Esophagus squamous epithelium (tissue), 5 donors: ENCODE data around the gene CABLES1. TPM values are rescaled to one million over a fixed set of nuclear protein-coding genes. Genes with fewer than 3 reads are reported as not detected.
"Not testable (repeated sequence)": the region's sequence is repeated elsewhere in the genome, so short reads cannot be mapped to it uniquely, and the experiment has no call there.

Experiments used
- DNase-seq: peaks from one replicate; lab custom pipeline; 2025; lab: John Stamatoyannopoulos, UW
- H3K27ac ChIP-seq, 4 donors: fragments of 200-600 bp; sonication (generic); one replicate each; pipeline ENCODE4 v1.5.1; 2016 to 2019; ENCODE audit warnings: mild to moderate bottlenecking in 1 of 4
- H3K27me3 ChIP-seq, 4 donors: fragments of 200-600 bp; sonication (generic); 1 replicate in 3 of 4; 2 replicates in 1 of 4; pipeline versions ENCODE4 v1.5.1 to v1.6.0; 2017 to 2021; ENCODE audit warnings: antibody characterized with exemption in 1 of 4
- H3K36me3 ChIP-seq, 3 donors: fragments of 200-600 bp; sonication (generic); one replicate each; pipeline ENCODE4 v1.5.1; 2016 to 2019
- H3K4me1 ChIP-seq, 3 donors: fragments of 200-600 bp; sonication (generic); one replicate each; pipeline ENCODE4 v1.5.1; 2017 to 2019
- H3K4me3 ChIP-seq, 4 donors: fragments of 200-600 bp; sonication (generic); 1 replicate in 3 of 4; 2 replicates in 1 of 4; pipeline ENCODE4 v1.5.1; 2016 to 2019; ENCODE audit warnings: mild to moderate bottlenecking in 2 of 4, moderate library complexity in 1 of 4
- H3K9me3 ChIP-seq, 3 donors: fragments of 200-600 bp; sonication (generic); one replicate each; pipeline ENCODE4 v1.5.1; 2016 to 2019
- CTCF ChIP-seq, 6 experiments: fragments of 450-650 bp in 4 of 6; fragments of 200-600 bp in 2 of 6; sonication (generic) in 2 of 6; IDR thresholded peaks; one replicate each; pipeline ENCODE4 v1.5.1; 2016 to 2019; ENCODE audit warnings: antibody characterized with exemption in 6 of 6, mild to moderate bottlenecking in 4 of 6, moderate library complexity in 4 of 6
- POLR2A ChIP-seq, 4 donors: fragments of 450-650 bp; IDR thresholded peaks; one replicate each; pipeline ENCODE4 v1.6.1; 2017; ENCODE audit warnings: antibody characterized with exemption in 4 of 4, mild to moderate bottlenecking in 4 of 4, moderate library complexity in 3 of 4
- WGBS, 2 donors: methylation state at CpG; one replicate each; pipeline ENCODE4 v1.1.5; 2018; 5-methylcytosine and 5-hydroxymethylcytosine counted together
- intact Hi-C: fragments of 100-400 bp; cut with DNase I; formaldehyde crosslinking; loops from one replicate; pipeline ENCODE4 v1.15.0; 2022
- total RNA-seq, 4 donors: library from RNA; depleted of rRNA; stranded (reverse); fragments of >200 nt; gene quantifications; one replicate each; pipeline ENCODE4 v1.1.0, GENCODE V29; 2016
- donor health status: DM: yes; HTN: yes; CAD: no.

Gene CABLES1
- total RNA-seq, 4 donors from 2014 or later = 4.4 to 9.9 (median 8.5) TPM

- WGBS, 2 donors = 27 to 33% methylated on average over 6 of the region's 6 CpGs
- Histone ChIP-seq H3K36me3 (no peaks in the 10 kb centered on the region), H3K4me3 (no peak overlapping the region), H3K27ac (peak overlapping the region in 2 of 4 donors; percentile 7 to 14), H3K4me1 (peaks cover 0 to 43% (median 8%) of the 10 kb centered on the region in 3 donors), H3K27me3 (no peaks in the 10 kb centered on the region), H3K9me3 (no peaks in the 10 kb centered on the region)
- intact Hi-C loops = no loop called here
- no peak for DNase-seq
- TF ChIP-seq POLR2A (IDR thresholded peaks at IDR 0.05) (no peak), CTCF (IDR thresholded peaks at IDR 0.05) (no peak)
These were observed 28.7 kb upstream of the CABLES1 start for GRCh38 chr18:23106575-23106974.

GRCh38 chr18:23107718-23108117 lies 27.6 kb upstream of the CABLES1 start:
- H3K36me3 ChIP-seq = no peaks in the 10 kb centered on the region
- no peak overlapping the region for H3K4me3 ChIP-seq
- peaks cover 0 to 43% (median 8%) of the 10 kb centered on the region in 3 donors for H3K4me1 ChIP-seq
- intact Hi-C loops = no loop called here
- H3K27me3 ChIP-seq = no peaks in the 10 kb centered on the region
- TF ChIP-seq POLR2A (IDR thresholded peaks at IDR 0.05) (no peak), CTCF (IDR thresholded peaks at IDR 0.05) (no peak)
- no peak overlapping the region for H3K27ac ChIP-seq
- WGBS, 2 donors = 44 to 45% methylated on average over 7 of the region's 7 CpGs
- no peak for DNase-seq
- H3K9me3 ChIP-seq = no peaks in the 10 kb centered on the region

GRCh38 chr18:23108496-23108895 lies 26.8 kb upstream of the CABLES1 start:
- no peak overlapping the region for H3K4me3 ChIP-seq
- no peak for DNase-seq
- H3K27me3 ChIP-seq = no peaks in the 10 kb centered on the region
- intact Hi-C loops = no loop called here
- H3K36me3 ChIP-seq = no peaks in the 10 kb centered on the region
- H3K27ac ChIP-seq = no peak overlapping the region
- WGBS, 2 donors = 40 to 46% methylated on average over 5 of the region's 5 CpGs
- H3K9me3 ChIP-seq = no peaks in the 10 kb centered on the region
- TF ChIP-seq POLR2A (IDR thresholded peaks at IDR 0.05) (no peak), CTCF (IDR thresholded peaks at IDR 0.05) (no peak)
- H3K4me1 ChIP-seq = peaks cover 0 to 47% (median 8%) of the 10 kb centered on the region in 3 donors

- peaks cover 1 to 54% (median 8%) of the 10 kb centered on the region in 3 donors for H3K4me1 ChIP-seq
- H3K27me3 ChIP-seq, H3K36me3 ChIP-seq, DNase-seq, H3K4me3 ChIP-seq, H3K9me3 ChIP-seq, H3K27ac ChIP-seq, intact Hi-C loops: not testable (repeated sequence)
- 64 to 75% methylated on average over 8 to 9 of the region's 9 CpGs for WGBS, 2 donors
These were observed 26.1 kb upstream of the CABLES1 start for GRCh38 chr18:23109163-23109562.

GRCh38 chr18:23113576-23113975 lies 21.7 kb upstream of the CABLES1 start:
- DNase-seq = no peak
- no peaks in the 10 kb centered on the region for H3K36me3 ChIP-seq
- H3K27me3 ChIP-seq = no peaks in the 10 kb centered on the region
- intact Hi-C loops = no loop called here
- H3K4me1 ChIP-seq = peaks cover 5 to 53% (median 6%) of the 10 kb centered on the region in 3 donors
- H3K27ac ChIP-seq = no peak overlapping the region
- WGBS, 2 donors = 46 to 60% methylated on average over 6 of the region's 6 CpGs
- no peak overlapping the region for H3K4me3 ChIP-seq
- TF ChIP-seq POLR2A (IDR thresholded peaks at IDR 0.05) (no peak), CTCF (IDR thresholded peaks at IDR 0.05) (no peak)
- no peaks in the 10 kb centered on the region for H3K9me3 ChIP-seq
